GM18867 (cell line): Measurements from ENCODE around the gene LIME1.

ENCODE experiments used
- ATAC-seq: cut with Tn5 transposase; IDR thresholded peaks from one replicate; pipeline ENCODE4 v1.9.1; 2021; ENCODE audit warnings: mild to moderate bottlenecking, moderate library complexity; ENCODE audit not compliant: unreplicated experiment

LIME1 gene

DNA sequence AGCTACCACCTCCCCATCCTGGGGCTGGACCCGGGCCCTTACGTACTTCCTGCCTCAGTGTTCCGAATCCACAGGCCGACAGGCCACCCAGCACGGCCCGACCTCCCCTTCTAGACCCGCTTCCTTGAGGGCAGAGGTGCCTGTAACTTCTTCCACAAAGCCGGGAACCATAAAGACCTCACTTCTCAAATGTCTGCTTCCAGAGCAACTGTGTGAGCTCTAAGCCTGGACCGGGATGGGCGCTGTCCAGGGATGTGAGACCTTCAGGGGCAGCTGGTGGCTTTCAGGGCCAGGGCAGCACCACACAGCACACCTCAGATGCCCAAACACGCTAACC is 12.4 kb downstream of the LIME1 start:
- ATAC-seq: no peak

DNA sequence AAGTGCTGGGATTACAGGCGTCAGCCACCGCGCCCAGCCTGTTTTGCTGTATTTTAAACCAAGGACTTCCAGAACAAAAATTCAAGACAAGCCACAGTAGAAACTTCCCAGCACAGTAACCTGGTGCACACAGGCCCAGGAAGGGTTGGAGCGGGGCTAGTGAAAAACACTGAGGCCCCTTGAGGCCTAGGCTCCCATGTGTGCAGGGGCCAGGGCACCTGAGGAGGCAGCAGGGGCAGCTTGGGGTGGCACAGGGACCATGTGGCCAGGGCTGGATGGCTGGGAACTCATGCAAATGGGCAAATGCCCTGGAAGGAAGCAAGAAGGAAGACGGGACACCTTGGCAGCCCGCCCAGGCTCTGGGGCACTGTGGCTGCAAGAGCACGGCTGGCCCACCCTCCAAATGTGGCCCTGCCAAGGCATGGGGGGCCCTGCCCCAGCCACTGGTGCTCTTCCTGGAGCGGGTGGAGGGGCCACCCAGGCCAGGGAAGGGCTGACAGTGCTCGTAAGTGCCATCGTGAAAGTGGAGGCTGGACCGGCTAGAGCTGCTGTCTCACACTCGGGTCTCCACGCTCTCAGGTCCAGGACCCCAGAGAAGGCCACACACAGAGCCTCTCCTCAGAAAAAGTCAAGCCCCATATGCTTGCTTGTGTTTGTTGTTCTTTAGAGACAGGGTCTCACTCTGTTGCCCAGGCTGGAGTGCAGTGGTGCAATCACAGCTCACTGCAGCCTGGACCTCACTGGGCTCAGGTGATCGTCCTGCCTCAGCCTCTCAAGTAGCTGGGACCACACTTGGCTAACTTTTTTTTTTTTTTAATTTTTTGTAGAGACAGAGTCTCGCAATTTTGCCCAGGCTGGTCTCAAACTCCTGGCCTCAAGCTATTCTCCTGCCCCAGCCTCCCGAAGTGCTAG is 13.4 kb downstream of the LIME1 start:
- no peak for ATAC-seq

DNA sequence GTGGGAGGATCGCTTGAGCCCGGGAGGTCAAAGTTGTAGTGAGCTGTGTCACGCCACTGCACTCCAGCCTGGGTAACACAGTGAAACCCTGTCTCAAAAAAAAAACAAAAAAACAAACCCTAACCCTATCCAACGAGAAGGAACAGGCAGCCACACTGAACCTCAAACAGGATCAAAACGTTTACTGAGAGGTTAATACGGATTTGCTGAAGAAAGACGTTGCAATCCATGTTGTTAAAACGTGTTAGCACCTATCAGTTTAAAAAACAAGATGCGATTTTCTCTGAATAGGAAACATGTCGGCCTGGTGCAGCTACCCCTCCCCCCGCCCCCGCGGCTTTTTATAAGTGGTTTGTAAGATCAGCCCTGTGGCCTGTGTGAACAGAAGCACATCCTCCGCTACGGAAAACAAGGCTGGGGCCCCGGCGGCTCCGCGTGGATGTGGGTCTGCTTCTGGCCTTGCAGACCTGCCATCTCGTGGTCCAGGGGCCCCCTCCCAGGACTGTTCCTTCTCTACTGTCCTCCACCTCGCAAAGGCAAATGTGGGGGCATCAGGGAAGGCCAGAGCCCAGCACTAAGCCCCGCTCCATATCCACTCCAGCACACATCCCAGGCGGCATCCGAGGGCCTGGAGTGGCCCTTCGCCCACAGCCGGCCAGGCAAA is 14.5 kb downstream of the LIME1 start:
- no peak for ATAC-seq

DNA sequence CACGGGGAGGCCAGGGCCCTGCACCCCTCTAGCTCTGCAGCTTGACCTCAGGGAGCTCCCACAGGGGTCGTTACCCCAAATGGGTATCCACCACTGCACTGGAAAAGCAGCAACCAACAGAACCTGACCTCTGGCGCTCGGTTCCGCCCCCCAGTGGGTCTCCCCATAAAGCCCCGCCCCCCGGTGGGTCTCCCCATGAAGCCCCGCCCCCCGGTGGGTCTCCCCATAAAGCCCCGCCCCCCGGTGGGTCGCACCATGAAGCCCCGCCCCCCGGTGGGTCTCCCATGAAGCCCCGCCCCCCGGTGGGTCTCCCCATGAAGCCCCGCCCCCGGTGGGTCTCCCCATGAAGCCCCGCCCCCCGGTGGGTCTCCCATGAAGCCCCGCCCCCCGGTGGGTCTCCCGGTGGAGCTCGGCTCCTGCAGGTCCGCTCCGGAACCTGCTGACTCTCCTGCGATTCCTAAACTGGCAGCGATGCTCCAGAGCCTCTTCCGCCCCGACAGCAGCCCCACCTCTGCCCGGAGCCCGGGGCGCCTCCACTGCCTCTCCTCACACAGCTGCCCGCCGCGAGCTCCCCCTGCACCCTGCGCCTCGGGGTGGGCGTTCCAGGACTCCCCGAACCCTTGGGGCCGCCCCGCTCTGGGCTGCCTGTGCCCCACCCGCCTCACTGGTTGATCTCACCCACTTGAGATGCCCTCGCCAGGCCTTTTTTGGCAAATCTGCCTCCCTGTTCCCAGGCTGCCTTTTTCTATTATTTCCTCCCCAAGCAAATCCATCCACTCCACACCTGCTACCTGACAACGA is 15.2 kb downstream of the LIME1 start:
- ATAC-seq: no peak

DNA sequence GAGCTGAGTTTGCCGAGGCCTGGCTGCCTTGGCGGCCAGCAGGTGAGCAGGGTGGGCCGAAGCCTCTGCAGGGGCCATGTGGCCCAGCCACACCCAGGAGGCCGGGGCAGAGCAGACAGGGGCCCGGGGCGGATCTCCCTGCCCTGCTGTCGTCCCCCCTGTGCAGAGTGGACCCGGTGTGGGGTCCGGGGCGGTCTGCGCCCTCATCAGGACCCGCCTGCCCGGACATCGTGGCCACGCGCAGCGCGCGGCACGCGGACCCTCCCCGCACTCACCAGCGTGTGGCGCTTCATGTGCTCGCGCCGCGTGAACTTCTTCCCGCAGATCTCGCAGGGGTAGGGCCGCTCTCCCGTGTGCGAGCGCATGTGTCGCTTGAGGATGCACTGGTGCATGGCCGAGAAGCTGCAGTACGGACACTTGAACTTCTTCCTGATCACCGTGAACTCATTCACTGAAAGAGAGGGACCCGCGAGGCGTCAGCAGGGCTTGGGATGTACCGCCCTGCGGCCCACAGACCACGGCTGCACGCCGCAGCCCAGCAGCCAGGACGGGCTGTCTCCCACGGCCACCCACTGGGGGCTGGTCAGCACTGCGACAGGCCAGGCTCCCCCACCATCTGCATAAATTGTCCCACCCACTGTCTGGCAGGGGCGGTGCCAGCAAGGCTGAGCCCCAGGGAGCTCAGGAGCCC is 16.1 kb downstream of the LIME1 start:
- no peak for ATAC-seq

DNA sequence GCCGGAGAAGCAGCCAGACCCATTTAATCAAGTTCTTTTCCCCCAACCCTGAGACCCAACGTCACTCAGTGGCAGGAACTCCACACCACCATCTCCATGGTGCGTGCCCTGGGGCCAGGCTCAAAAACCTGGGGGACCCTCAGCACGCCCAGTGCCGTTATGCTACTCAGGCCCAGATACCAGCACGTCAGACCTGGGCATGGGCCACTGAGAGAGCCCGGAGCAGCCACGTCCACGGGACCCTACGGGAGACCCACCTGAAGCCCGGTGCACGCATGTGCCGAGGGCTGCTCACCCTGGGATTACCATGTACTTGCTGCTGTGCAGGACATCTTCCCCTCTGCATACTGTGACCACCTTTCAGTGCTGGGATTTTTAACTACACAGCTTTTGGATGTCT is 16.9 kb downstream of the LIME1 start:
- ATAC-seq: no peak

DNA sequence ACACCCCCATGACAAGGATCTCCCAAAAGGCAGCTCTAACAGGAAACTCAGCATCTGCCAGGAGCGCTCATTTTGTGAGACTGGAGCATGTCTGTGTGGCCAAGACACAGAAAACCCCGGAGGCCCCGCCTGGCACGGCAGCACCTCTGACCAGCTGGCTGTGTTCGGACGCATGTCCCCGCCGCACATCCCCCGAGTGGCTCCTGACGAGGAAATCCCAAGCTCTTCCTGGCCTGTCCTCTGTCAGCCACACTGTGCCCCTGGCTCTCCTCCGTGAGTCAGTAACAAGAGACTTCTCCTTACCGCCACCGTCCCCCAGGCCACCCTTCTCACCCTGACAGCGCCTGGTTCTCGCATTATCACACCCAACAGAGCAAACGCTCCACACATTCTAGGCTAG is 17.5 kb downstream of the LIME1 start:
- no peak for ATAC-seq

DNA sequence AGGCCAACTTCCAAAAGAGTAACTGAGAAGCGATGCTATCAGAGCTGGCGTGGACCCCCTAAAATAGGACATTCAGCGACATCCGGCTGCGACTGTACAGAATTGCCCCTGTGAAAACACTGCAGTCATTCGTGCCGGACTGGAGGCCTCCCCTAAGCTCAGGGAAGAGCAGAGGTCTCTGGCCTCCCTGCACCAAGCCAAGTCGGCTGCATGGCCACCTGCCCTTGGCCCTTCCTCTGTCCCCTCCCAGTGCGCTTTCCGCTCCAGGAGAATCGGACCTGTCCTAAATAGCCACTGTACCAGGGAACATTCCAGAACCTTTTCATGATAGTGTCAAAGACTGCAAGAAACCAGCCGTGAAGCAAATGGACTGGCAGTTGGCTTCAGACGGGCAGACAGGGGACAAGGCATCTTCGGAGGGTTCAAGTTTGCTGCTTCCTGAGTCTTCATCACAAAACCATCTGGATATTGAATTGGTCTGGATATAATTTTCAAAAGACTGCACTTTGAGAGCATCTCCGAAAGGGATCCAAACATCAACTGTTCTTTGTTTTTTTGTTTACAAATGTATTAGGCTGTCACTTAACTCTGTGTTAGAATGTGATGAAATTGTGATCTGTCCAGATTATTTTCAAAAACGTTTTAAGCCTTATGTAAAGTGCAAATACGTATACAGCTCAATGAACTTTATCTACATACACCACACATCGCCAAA is 19.6 kb downstream of the LIME1 start:
- no peak for ATAC-seq

DNA sequence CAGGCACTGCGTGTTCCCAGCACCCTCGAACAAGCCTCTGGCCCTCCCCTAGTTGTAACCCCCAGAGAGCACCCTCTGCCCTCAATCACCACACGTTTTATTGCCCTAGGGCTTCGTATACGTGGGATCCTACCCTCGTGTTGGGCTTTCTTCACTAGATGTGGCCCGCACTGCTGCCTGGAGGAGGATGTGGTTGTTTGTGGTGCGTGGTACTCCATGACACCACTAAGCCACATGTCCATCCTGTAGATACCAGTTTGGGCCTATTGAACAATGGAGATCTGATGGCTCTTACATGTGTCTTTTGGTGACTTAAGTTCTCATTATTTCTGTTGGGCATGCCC is 20.2 kb downstream of the LIME1 start:
- ATAC-seq: no peak

DNA sequence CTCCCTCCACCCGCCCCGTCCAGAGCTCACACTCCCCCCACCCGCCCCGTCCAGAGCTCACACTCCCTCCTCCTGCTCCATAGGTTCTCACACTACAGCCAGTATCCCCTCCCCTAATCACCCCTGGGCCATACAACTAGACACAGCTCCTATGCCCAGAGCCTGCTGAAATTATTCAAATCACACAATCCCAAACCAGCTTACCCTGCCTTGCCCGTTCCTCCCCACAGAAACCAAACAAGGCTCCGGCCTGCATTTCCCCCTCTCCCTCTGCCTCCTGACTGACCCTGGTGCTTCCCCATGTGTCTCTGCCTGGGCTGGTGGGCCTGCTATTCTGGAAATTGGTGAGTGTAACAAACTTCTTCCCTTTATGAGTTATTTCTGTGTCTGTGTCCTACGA is 21.7 kb downstream of the LIME1 start:
- no peak for ATAC-seq

DNA sequence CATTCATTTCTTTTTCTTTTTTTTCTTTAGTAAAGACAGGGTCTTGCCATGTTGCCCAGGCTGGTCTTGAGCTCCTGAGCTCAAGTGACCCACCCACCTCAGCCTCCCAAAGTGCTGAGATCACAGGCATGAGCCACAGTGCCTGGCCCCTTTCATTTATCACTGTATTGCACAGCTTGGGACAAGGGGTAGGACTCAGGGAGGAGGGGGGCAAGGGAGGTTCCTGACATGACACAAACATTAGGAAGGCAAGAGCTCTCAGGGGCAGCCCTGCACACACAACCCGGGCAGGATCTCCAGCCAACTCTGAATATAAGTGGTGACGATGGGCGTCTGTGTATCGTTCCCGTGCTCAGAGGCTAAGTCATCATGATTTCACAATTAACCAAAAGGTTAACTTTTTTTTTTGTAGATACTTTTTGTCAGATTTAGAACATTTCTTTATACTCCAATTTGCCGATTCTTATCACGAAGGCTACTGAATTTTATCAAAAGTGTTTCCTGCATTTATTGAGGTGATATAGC is 23.0 kb downstream of the LIME1 start:
- ATAC-seq: no peak

DNA sequence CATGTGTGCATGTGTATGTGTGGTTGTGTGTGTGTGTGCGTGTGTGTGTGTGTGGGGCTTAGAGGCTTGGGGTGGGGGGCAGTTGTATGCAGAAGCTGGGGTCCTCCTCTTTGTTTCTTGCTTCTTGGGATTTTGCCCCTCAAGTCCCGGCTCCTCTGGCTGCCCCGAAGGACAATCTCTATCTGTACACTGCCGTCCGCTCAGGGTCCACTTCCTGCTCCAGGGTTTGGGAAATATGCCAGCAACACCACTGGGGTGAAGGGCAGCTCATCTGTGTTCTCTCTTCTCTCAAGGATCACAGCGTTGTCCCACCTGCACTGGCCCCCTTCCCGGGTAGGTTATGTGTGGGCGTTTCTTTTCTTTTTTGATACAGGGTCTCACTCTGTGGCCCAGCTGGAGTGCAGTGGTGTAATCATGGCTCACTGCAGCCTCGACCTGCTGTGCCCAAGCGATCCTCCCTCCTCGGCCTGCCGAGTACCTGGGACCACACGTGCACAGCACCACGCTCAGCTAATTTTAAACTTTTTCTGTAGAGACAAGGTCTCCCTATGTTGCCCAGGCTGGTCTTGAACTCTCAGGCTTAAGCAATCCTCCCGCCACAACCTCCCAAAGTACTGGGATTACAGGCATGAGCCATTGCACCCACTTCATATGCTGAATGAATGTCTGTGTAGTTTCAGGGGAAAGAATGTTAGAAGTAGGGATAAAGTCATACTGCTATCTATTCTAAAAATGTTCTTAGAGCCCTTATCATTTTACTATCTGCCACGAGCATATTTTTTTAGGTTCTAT is 28.8 kb downstream of the LIME1 start:
- no peak for ATAC-seq

DNA sequence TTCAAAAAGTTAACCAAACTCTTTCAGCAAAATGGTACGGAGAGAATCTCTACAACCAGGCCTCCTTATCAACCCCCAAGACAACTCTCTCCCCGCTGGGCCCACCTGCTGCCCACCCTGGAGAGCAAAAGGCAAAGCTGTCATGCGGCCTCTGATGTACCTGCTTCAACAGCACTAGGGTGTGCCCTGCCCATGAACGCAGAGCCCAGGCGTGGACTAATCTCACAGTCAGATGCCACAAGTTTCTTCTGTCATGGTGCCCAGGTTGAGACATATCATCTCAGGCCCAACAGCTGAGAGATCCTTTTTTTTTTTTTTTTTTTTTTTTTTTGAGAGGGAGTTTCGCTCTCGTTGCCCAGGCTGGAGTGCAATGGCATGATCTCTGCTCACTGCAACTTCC is 29.4 kb downstream of the LIME1 start:
- no peak for ATAC-seq

DNA sequence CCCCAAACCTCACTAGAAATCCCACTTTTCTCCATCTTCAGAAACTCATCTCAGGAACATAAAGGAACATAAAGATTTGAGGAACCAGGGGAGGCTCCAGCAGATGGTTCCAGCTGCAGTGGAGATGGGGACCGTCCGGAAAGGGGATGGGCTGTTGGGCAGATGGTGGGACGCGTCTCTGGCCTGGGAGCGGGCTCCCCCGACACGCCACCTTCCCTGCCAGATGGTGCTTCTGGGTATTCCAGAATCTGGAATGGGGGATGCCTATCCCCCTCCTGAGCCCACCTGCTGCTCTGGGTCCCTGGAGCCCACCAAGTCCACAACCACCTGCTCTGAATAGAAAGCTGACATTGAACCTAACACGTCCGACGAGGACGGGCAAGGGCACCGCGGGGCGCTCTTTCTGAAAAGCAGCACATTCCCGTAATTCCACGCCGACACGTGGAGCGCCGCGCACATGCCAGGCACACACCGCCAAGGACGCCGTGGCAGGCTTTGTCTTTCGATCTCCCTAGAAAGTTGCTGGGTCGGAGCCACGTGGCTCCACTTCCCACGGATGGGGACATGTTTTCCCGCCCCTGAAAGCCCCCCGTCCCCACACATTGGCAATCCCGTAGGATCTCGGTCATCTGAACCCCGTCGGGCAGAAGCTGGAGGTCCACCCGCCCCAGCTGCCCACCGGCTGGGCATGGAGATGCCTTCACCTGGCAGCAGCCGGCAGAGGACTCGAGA is 30.4 kb downstream of the LIME1 start:
- ATAC-seq: no peak

DNA sequence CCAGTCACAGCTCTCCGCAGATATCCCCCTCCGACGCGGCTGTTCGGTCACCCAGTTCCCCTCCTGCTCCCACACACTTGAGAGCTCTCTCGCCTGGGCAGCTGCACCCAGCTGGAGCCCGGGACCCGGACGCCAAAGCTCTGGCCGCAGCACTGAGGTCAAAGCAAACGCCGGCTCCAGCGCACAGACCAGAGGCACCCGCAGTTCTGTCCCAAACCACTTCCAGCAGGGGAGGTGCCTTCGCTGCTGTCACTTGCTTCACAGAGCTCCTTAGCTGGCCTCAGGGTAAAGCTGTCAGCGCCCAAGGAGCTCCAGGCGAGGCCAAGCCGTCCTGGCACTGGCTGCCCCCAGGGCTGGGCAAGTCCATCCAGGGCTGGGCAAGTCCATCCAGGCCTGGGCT is 31.0 kb downstream of the LIME1 start:
- no peak for ATAC-seq

DNA sequence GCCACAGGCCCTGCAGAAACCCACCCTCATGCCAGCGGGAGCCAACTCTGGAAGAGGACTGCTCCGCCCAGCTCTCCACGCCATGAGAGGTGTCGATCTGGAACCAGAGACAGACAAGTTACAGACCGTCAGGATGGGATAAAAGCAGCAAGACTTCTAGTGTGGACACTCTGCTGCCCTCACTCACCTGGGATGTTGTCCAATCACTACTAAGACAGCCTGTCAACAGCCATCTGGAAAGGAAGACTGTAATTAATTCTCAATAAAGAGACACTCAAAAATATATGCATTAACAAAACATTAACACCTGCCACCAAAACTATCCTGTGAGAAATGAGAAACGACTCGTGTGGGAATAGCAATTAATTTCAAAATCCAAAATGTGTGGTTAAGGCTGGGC is 31.4 kb downstream of the LIME1 start:
- ATAC-seq: no peak

DNA sequence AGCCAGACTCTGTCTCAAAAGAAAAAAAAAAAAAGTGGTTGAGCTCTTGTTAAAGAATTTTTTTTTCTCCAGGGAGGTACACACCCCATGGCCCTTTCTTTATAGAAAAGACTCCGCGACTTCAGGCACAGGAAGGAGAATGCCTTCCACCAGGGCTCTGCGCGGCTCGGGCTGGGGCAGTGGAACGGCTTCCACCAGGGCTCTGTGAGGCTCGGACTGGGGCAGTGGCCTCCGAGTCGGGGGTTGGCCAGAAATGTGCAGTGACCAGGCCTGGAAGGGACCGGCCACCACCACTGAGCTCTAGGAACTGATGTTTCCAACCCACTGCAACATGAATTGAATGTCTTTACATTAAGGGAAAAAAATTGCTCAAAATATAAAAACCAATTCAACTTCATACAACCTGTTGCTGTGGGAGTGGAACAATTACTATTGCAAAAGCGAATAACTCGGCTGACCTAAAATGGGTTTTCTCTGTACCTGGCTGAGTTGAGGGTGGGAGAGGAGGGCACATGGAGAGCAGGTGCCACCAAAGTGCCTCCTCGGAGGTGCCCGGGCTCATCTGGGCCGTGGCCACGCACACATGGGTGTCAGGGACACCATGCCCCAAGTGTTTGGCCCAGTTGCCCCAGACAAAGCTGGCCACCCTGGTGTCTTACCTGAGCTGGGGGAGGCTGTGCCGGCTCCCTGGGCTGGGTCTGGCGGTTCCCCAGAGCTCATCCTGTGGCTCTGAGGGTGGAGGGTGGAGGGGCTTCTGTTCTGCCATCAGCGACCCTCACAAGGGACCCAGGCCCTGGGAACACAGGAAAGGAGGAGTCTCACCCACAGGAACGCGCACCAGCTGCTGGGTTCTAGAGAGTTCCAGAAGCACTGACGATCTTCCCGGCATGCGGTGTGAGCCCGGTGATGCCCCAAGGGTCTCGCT is 32.4 kb downstream of the LIME1 start:
- ATAC-seq: no peak
